Suprapubic skin (tissue), 4 donors: ENCODE measurements around the gene KLHL17. TPM values are rescaled to one million over a fixed set of nuclear protein-coding genes. Genes with fewer than 3 reads are reported as not detected.

Experiments
- DNase-seq, 2 donors: peaks; one replicate each; pipeline ENCODE4 v3.0.0-alpha.2; 2019; ENCODE audit warnings: low spot score in 2 of 2
- H3K27ac ChIP-seq: fragments of 200-600 bp; sonication (generic); one replicate; pipeline ENCODE4 v1.5.1; 2019
- H3K27me3 ChIP-seq: fragments of 200-600 bp; sonication (generic); one replicate; pipeline ENCODE4 v1.5.1; 2019
- H3K36me3 ChIP-seq: fragments of 200-600 bp; sonication (generic); one replicate; pipeline ENCODE4 v1.5.1; 2019
- H3K4me1 ChIP-seq: fragments of 200-600 bp; sonication (generic); one replicate; pipeline ENCODE4 v1.5.1; 2019
- H3K4me3 ChIP-seq: fragments of 200-600 bp; sonication (generic); one replicate; pipeline ENCODE4 v1.5.1; 2019; ENCODE audit warnings: mild to moderate bottlenecking
- H3K9me3 ChIP-seq: fragments of 200-600 bp; sonication (generic); one replicate; pipeline ENCODE4 v1.5.1; 2019
- CTCF ChIP-seq, 2 donors: fragments of 200-600 bp in 1 of 2; fragments of 450-650 bp in 1 of 2; sonication (generic) in 1 of 2; IDR thresholded peaks; one replicate each; pipeline ENCODE4 v1.5.1; 2016 to 2019; ENCODE audit warnings: antibody characterized with exemption in 2 of 2, mild to moderate bottlenecking in 1 of 2, moderate library complexity in 1 of 2
- EP300 ChIP-seq: sonication (generic); formaldehyde crosslinking; IDR thresholded peaks from one replicate; pipeline ENCODE4 v1.6.1; 2017; ENCODE audit warnings: antibody characterized with exemption
- POLR2A ChIP-seq, 2 donors: fragments of 450-650 bp; IDR thresholded peaks; one replicate each; pipeline ENCODE4 v1.6.1; 2017; ENCODE audit warnings: antibody characterized with exemption in 2 of 2, mild to moderate bottlenecking in 2 of 2, moderate library complexity in 2 of 2
- POLR2AphosphoS5 ChIP-seq, 3 donors: sonication (generic); formaldehyde crosslinking; IDR thresholded peaks; one replicate each; pipeline ENCODE4 v1.6.1; 2017; ENCODE audit warnings: antibody characterized with exemption in 3 of 3
- WGBS: methylation state at CpG from one replicate; pipeline ENCODE4 v1.1.5; 2018; 5-methylcytosine and 5-hydroxymethylcytosine counted together
- total RNA-seq, 4 donors: library from RNA; depleted of rRNA; stranded (reverse); fragments of >200 nt; gene quantifications; one replicate each; pipeline ENCODE4 v1.1.0, GENCODE V29; 2016

The KLHL17 gene
- total RNA-seq, 4 donors from 2014 or later, result 9.7 to 38.3 (median 17.0) TPM

GRCh38 chr1:955474-955873 is 4.9 kb upstream of the KLHL17 start:
- Histone ChIP-seq H3K4me1 (peaks cover 34% of the 10 kb centered on the region), H3K9me3 (no peaks in the 10 kb centered on the region), H3K36me3 (peaks cover 66% of the 10 kb centered on the region), H3K27ac (no peak overlapping the region), H3K4me3 (no peak overlapping the region), H3K27me3 (no peaks in the 10 kb centered on the region)
- DNase-seq, result no peak
- 79% methylated on average over 6 of the region's 6 CpGs for WGBS
- TF ChIP-seq CTCF (IDR thresholded peaks at IDR 0.05) (no peak), EP300 (no peak), POLR2A (IDR thresholded peaks at IDR 0.05) (no peak), POLR2AphosphoS5 (IDR thresholded peaks at IDR 0.05) (no peak)

GRCh38 chr1:956636-957035 is 3.7 kb upstream of the KLHL17 start:
- no peak for DNase-seq
- 90% methylated on average over 8 of the region's 11 CpGs for WGBS
- peaks cover 55% of the 10 kb centered on the region for H3K36me3 ChIP-seq

GRCh38 chr1:958823-959730 is 1.3 kb upstream of the KLHL17 start, which contains the start of gene NOC2L:
Gene NOC2L, minus strand, starts transcription at chr1:959256. Its CDS starts 16 bp downstream, at chr1:959240.
- TF ChIP-seq POLR2AphosphoS5 (IDR thresholded peaks at IDR 0.05) (peak in 1 of 3 donors; percentile 30), EP300 (no peak)
- H3K27me3 ChIP-seq, result no peaks in the 10 kb centered on the region
- no peak within 1 kb of the TSS for H3K27ac ChIP-seq
- H3K4me1 ChIP-seq, result peaks cover 42% of the 10 kb centered on the region
- peak; percentile 95 to 97 for DNase-seq
- H3K4me3 ChIP-seq, result peak within 1 kb of the TSS; percentile 95
- WGBS, result 0% methylated on average over 14 of the region's 101 CpGs
- H3K9me3 ChIP-seq, result no peaks in the 10 kb centered on the region
- H3K36me3 ChIP-seq, result peaks cover 40% of the 10 kb centered on the region

More at GRCh38 chr1:956636-957035, 3.7 kb upstream of the KLHL17 start:
- no peaks in the 10 kb centered on the region for H3K9me3 ChIP-seq
- no peak for TF ChIP-seq POLR2AphosphoS5 (IDR thresholded peaks at IDR 0.05)
- TF ChIP-seq CTCF (IDR thresholded peaks at IDR 0.05), result no peak
- no peak for TF ChIP-seq EP300
- TF ChIP-seq POLR2A (IDR thresholded peaks at IDR 0.05), result no peak
- H3K27ac ChIP-seq, result no peak overlapping the region
- peaks cover 41% of the 10 kb centered on the region for H3K4me1 ChIP-seq
- no peak overlapping the region for H3K4me3 ChIP-seq
- H3K27me3 ChIP-seq, result no peaks in the 10 kb centered on the region

GRCh38 chr1:959731-960362 is 537 bp upstream of the KLHL17 start:
- no peak for DNase-seq
- H3K27ac ChIP-seq, result no peak overlapping the region
- H3K36me3 ChIP-seq, result peaks cover 32% of the 10 kb centered on the region
- peaks cover 42% of the 10 kb centered on the region for H3K4me1 ChIP-seq
- H3K27me3 ChIP-seq, result no peaks in the 10 kb centered on the region
- peak overlapping the region; percentile 95 for H3K4me3 ChIP-seq
- TF ChIP-seq EP300 (no peak), CTCF (IDR thresholded peaks at IDR 0.05) (no peak), POLR2AphosphoS5 (IDR thresholded peaks at IDR 0.05) (no peak), POLR2A (IDR thresholded peaks at IDR 0.05) (no peak)
- H3K9me3 ChIP-seq, result no peaks in the 10 kb centered on the region
- 13% methylated on average over 31 of the region's 57 CpGs for WGBS

GRCh38 chr1:961132-961669 is 817 bp downstream of the KLHL17 start:
- no peak for DNase-seq
- no peaks in the 10 kb centered on the region for H3K27me3 ChIP-seq
- H3K27ac ChIP-seq, result no peak overlapping the region
- H3K9me3 ChIP-seq, result no peaks in the 10 kb centered on the region
- TF ChIP-seq EP300 (no peak), POLR2A (IDR thresholded peaks at IDR 0.05) (no peak), POLR2AphosphoS5 (IDR thresholded peaks at IDR 0.05) (no peak), CTCF (IDR thresholded peaks at IDR 0.05) (no peak)
- peaks cover 19% of the 10 kb centered on the region for H3K36me3 ChIP-seq
- WGBS, result 63% methylated on average over 8 of the region's 56 CpGs
- H3K4me3 ChIP-seq, result peak overlapping the region; percentile 95
- H3K4me1 ChIP-seq, result peaks cover 50% of the 10 kb centered on the region
